Stomach (tissue), 9 donors: ENCODE measurements around the gene DMRT1. TPM values are rescaled to one million over a fixed set of nuclear protein-coding genes. Genes with fewer than 3 reads are reported as not detected.

Experiments
- DNase-seq, 2 donors: peaks; one replicate each; pipeline versions ENCODE4 v3.0.0 to v3.0.0-alpha.2; 2013 to 2019
- H3K27ac ChIP-seq, 5 donors: fragments of 200-600 bp in 4 of 5; sonication (generic) in 4 of 5; one replicate each; pipeline ENCODE4 v1.5.1; 2013 to 2019; ENCODE audit warnings: mild to moderate bottlenecking in 1 of 5, moderate library complexity in 1 of 5
- H3K27me3 ChIP-seq, 3 donors: fragments of 200-600 bp; sonication (generic); one replicate each; pipeline ENCODE4 v1.5.1; 2017 to 2019; ENCODE audit warnings: mixed run types in 1 of 3
- H3K36me3 ChIP-seq, 4 donors: fragments of 200-600 bp; sonication (generic); 1 replicate in 3 of 4; 2 replicates in 1 of 4; pipeline ENCODE4 v1.5.1; 2016 to 2019
- H3K4me1 ChIP-seq, 4 donors: fragments of 200-600 bp; sonication (generic); one replicate each; pipeline ENCODE4 v1.5.1; 2016 to 2019
- H3K4me3 ChIP-seq, 4 donors: fragments of 200-600 bp; sonication (generic) in 3 of 4; one replicate each; pipeline ENCODE4 v1.5.1; 2016 to 2019; ENCODE audit warnings: mild to moderate bottlenecking in 1 of 4
- H3K9me3 ChIP-seq, 4 donors: fragments of 200-600 bp; sonication (generic); one replicate each; pipeline ENCODE4 v1.5.1; 2016 to 2019
- CTCF ChIP-seq, 7 experiments: fragments of 450-650 bp in 4 of 7; fragments of 200-600 bp in 3 of 7; sonication (generic) in 3 of 7; IDR thresholded peaks; one replicate each; pipeline ENCODE4 v1.5.1; 2016 to 2019; ENCODE audit warnings: antibody characterized with exemption in 7 of 7, control low read depth in 2 of 7, mild to moderate bottlenecking in 1 of 7
- EP300 ChIP-seq: sonication (generic); formaldehyde crosslinking; IDR thresholded peaks from one replicate; pipeline ENCODE4 v1.6.1; 2017; ENCODE audit warnings: antibody characterized with exemption
- POLR2A ChIP-seq, 4 donors: fragments of 450-650 bp; IDR thresholded peaks; one replicate each; pipeline ENCODE4 v1.6.1; 2016; ENCODE audit warnings: antibody characterized with exemption in 4 of 4, control low read depth in 2 of 4, mild to moderate bottlenecking in 1 of 4, moderate library complexity in 1 of 4
- POLR2AphosphoS5 ChIP-seq, 3 donors: sonication (generic); formaldehyde crosslinking; IDR thresholded peaks; one replicate each; pipeline ENCODE4 v1.6.1; 2016; ENCODE audit warnings: antibody characterized with exemption in 3 of 3
- WGBS, 5 donors: extraction: QIAGEN DNeasy Blood & Tissue Kit in 3 of 5; methylation state at CpG; one replicate each; pipeline versions ENCODE4 v1.1.5 to v1.1.7; 2013 to 2018; 5-methylcytosine and 5-hydroxymethylcytosine counted together
- intact Hi-C: fragments of 100-400 bp; cut with DNase I; formaldehyde crosslinking; loops from one replicate; pipeline ENCODE4 v1.15.1; 2023; ENCODE audit warnings: low total_unique reads
- polyA plus RNA-seq, 3 donors: library from polyadenylated mRNA; stranded (reverse); fragments of 200-250 nt; gene quantifications; one replicate each; pipeline ENCODE4 v1.2.3, GENCODE V29; 2013
- total RNA-seq, 5 donors: library from RNA; depleted of rRNA; stranded (reverse); fragments of >200 nt; gene quantifications; one replicate each; pipeline versions ENCODE4 v1.1.0 to v1.2.3, GENCODE V29; 2014 to 2016
- donor health status: healthy with polysubstance abuse.
- donor health status: Bipolar disorder and iron deficiency.
- donor health status: healthy.

The DMRT1 gene
- total and polyA plus RNA-seq, 8 donors, result not detected

- WGBS, 5 donors, result 53 to 64% (median 58%) methylated on average over 8 of the region's 8 CpGs
- TF ChIP-seq EP300 (no peak), CTCF (IDR thresholded peaks at IDR 0.05) (peak in 5 of 7 experiments; percentile 36 to 65 (median 61))
- Histone ChIP-seq H3K36me3 (no peaks in the 10 kb centered on the region), H3K27me3 (peaks cover 0 to 12% (median 0%) of the 10 kb centered on the region in 3 donors), H3K9me3 (no peaks in the 10 kb centered on the region), H3K4me3 (no peak overlapping the region), H3K27ac (no peak overlapping the region), H3K4me1 (no peaks in the 10 kb centered on the region)
- intact Hi-C loops, result loop anchor here (10.0 kb wide), 1 partner anchor 422 kb away; no protein-coding TSS in a partner anchor
- peak in 1 of 2 donors; percentile 62 for DNase-seq
Observed at GRCh38 chr9:806285-807156, 35.0 kb upstream of the DMRT1 start.

GRCh38 chr9:811106-811531 lies 30.4 kb upstream of the DMRT1 start:
- H3K4me1 ChIP-seq, result no peaks in the 10 kb centered on the region
- no peak overlapping the region for H3K4me3 ChIP-seq
- intact Hi-C loops, result no loop called here
- no peak overlapping the region for H3K27ac ChIP-seq
- no peaks in the 10 kb centered on the region for H3K36me3 ChIP-seq
- DNase-seq, result no peak
- H3K9me3 ChIP-seq, result no peaks in the 10 kb centered on the region
- TF ChIP-seq CTCF (IDR thresholded peaks at IDR 0.05) (no peak), EP300 (no peak), POLR2AphosphoS5 (IDR thresholded peaks at IDR 0.05) (no peak), POLR2A (IDR thresholded peaks at IDR 0.05) (no peak)
- peaks cover 0 to 12% (median 0%) of the 10 kb centered on the region in 3 donors for H3K27me3 ChIP-seq
- 54 to 70% (median 58%) methylated on average over 5 to 6 of the region's 6 CpGs for WGBS, 5 donors

GRCh38 chr9:818958-819357 lies 22.5 kb upstream of the DMRT1 start:
- Histone ChIP-seq H3K27ac (no peak overlapping the region), H3K9me3 (no peaks in the 10 kb centered on the region), H3K4me1 (peaks cover 0 to 4% (median 0%) of the 10 kb centered on the region in 4 donors), H3K4me3 (no peak overlapping the region), H3K27me3 (peaks cover 0 to 4% (median 0%) of the 10 kb centered on the region in 3 donors), H3K36me3 (no peaks in the 10 kb centered on the region)
- 24 to 52% (median 40%) methylated on average over 3 of the region's 3 CpGs for WGBS, 5 donors
- intact Hi-C loops, result no loop called here
- no peak for DNase-seq
- no peak for TF ChIP-seq POLR2AphosphoS5 (IDR thresholded peaks at IDR 0.05)
- TF ChIP-seq CTCF (IDR thresholded peaks at IDR 0.05), result no peak
- TF ChIP-seq EP300, result no peak
- TF ChIP-seq POLR2A (IDR thresholded peaks at IDR 0.05), result no peak

- intact Hi-C loops, result no loop called here
- 61 to 78% (median 69%) methylated on average over 25 to 26 of the region's 26 CpGs for WGBS, 5 donors
Observed at GRCh38 chr9:826500-827280, 14.8 kb upstream of the DMRT1 start.

More at GRCh38 chr9:826500-827280, 14.8 kb upstream of the DMRT1 start:
- Histone ChIP-seq H3K27ac (no peak overlapping the region), H3K9me3 (no peaks in the 10 kb centered on the region), H3K4me3 (no peak overlapping the region), H3K27me3 (peaks cover 0 to 9% (median 0%) of the 10 kb centered on the region in 3 donors), H3K4me1 (no peaks in the 10 kb centered on the region), H3K36me3 (no peaks in the 10 kb centered on the region)
- no peak for DNase-seq
- no peak for TF ChIP-seq CTCF (IDR thresholded peaks at IDR 0.05)
- no peak for TF ChIP-seq POLR2AphosphoS5 (IDR thresholded peaks at IDR 0.05)
